BJ (cell line): ENCODE data around the gene TIMP1. TPM values are rescaled to one million over a fixed set of nuclear protein-coding genes. Genes with fewer than 3 reads are reported as not detected.

Experiments
- CTCF ChIA-PET: fragments of 350-600 bp; formaldehyde crosslinking; extraction: SDS; loops from one replicate; lab custom pipeline; 2021; ENCODE audit warnings: antibody characterized with exemption, inconsistent platforms; lab: Yijun Ruan, JAX
- POLR2A ChIA-PET: fragments of 300-600 bp; sonication (Branson Sonifier 250); formaldehyde crosslinking; extraction: SDS; loops from one replicate; lab custom pipeline; 2021; ENCODE audit warnings: antibody characterized with exemption; lab: Charles Lee
- DNase-seq: peaks from one replicate; pipeline ENCODE4 v3.0.0-alpha.2; 2011; ENCODE audit warnings: low read depth
- H3K27me3 ChIP-seq: 2 replicates; pipeline ENCODE4 v1.6.0; 2011; ENCODE audit warnings: low read length; ENCODE audit not compliant: control insufficient read depth, insufficient read depth
- H3K36me3 ChIP-seq: 2 replicates; pipeline ENCODE4 v1.5.1; 2011; ENCODE audit warnings: low read length; ENCODE audit not compliant: control insufficient read depth, insufficient read depth
- H3K4me3 ChIP-seq: 2 replicates; pipeline ENCODE4 v1.5.1; 2011; ENCODE audit warnings: low read depth, mild to moderate bottlenecking, control low read depth, low read length
- polyA plus RNA-seq: library from polyadenylated mRNA; depleted of rRNA; stranded (reverse); fragments of >200 nt; gene quantifications from 2 replicates; pipeline ENCODE4 v1.2.3, GENCODE V29; 2011
- TF ChIP-seq, protein P1 (sequence below): IDR thresholded peaks from 2 replicates; pipeline ENCODE4 v1.5.1; 2011; ENCODE audit warnings: low read depth, mild to moderate bottlenecking, control low read depth, inconsistent platforms, low read length, moderate library complexity; ENCODE audit not compliant: insufficient read depth

TIMP1 gene
- polyA plus RNA-seq, 1 experiment, result 1,870 TPM

- H3K27me3 ChIP-seq, result no peaks in the 10 kb centered on the region
- peak overlapping the region; percentile 46 for H3K4me3 ChIP-seq
- ChIA-PET CTCF (interaction anchor here (1.2 kb wide), 1 partner anchor 8 kb away, joined by 4 read pairs; no protein-coding TSS in a partner anchor), POLR2A (no interaction called here)
- no peaks in the 10 kb centered on the region for H3K36me3 ChIP-seq
- peak; percentile 72 for DNase-seq
- TF ChIP-seq, protein P1, sequence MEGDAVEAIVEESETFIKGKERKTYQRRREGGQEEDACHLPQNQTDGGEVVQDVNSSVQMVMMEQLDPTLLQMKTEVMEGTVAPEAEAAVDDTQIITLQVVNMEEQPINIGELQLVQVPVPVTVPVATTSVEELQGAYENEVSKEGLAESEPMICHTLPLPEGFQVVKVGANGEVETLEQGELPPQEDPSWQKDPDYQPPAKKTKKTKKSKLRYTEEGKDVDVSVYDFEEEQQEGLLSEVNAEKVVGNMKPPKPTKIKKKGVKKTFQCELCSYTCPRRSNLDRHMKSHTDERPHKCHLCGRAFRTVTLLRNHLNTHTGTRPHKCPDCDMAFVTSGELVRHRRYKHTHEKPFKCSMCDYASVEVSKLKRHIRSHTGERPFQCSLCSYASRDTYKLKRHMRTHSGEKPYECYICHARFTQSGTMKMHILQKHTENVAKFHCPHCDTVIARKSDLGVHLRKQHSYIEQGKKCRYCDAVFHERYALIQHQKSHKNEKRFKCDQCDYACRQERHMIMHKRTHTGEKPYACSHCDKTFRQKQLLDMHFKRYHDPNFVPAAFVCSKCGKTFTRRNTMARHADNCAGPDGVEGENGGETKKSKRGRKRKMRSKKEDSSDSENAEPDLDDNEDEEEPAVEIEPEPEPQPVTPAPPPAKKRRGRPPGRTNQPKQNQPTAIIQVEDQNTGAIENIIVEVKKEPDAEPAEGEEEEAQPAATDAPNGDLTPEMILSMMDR, result no peak
These were observed 26.1 kb upstream of the TIMP1 start for GRCh38 chrX:47556045-47556623.

DNA sequence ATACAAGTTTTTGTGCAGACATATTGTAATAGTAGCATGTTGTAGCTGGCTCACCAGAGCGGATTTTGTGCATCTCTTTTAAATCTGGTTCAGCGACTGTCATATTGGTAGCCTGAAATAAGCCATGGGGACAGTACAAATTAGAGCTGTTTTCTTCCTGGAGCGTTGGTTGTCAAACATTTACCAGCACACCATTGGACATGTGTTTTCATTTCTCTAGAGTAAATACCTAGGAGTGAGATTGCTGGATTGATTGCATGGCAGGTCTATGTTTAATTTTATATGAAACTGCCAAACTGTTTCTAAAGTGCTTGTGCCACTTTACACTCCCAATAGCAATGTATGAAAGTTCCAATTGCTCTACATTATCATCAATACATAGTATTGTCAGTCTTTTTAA, 23.8 kb upstream of the TIMP1 start:
- ChIA-PET CTCF (no interaction called here), POLR2A (no interaction called here)

GRCh38 chrX:47560179-47560933, 21.9 kb upstream of the TIMP1 start:
- ChIA-PET CTCF (no interaction called here), POLR2A (no interaction called here)
- TF ChIP-seq, protein P1, result no peak
- Histone ChIP-seq H3K4me3 (peak overlapping the region; percentile 69), H3K36me3 (peaks cover 7% of the 10 kb centered on the region), H3K27me3 (no peaks in the 10 kb centered on the region)
- DNase-seq, result no peak

More for the DNA sequence above, 23.8 kb upstream of the TIMP1 start:
- Histone ChIP-seq H3K36me3 (peaks cover 2% of the 10 kb centered on the region; the same call in 1 of the 2 replicates), H3K27me3 (no peaks in the 10 kb centered on the region), H3K4me3 (no peak overlapping the region)
- TF ChIP-seq, protein P1, result no peak
- no peak for DNase-seq

DNA sequence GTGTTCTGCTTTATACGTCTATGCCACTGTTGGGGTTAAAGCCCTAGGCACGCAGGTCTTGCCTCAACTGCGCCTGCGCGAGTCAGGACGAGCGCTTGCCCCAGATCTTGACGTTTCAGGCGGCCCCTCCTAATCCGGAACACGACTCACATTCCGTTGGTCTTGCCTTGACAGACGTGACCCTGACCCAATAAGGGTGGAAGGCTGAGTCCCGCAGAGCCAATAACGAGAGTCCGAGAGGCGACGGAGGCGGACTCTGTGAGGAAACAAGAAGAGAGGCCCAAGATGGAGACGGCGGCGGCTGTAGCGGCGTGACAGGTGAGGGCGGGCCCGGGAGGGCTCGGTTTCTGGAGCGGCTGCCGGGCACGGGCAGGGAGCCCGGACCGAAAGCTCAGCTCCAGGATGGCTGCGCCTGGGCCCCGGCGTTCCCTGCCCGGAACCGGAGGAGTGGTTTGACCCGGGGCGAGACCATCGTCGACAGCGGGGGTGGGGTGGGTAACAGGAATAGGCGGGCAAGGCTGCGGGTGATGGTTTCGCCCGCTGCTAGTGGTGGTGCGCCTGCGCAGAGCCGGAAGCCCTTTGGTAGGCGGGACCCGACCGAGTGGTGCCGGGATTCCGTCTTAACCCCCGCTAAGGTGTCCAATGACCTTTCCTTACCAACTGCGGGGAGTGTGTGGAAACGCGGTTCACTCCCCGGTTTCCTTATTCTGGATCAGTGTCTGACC, 21.1 kb upstream of the TIMP1 start, which contains the start of gene ARAF:
Gene ARAF, plus strand, starts transcription at position 272 of the 725 bp plus-strand sequence. CDS start 1,763 bp downstream, outside the sequence.
- ChIA-PET CTCF (no interaction called here), POLR2A (no interaction called here)
- H3K36me3 ChIP-seq, result peaks cover 7% of the 10 kb centered on the region
- DNase-seq, result peak; percentile 94
- TF ChIP-seq, protein P1, result no peak
- no peaks in the 10 kb centered on the region for H3K27me3 ChIP-seq
- peak within 1 kb of the TSS; percentile 69 for H3K4me3 ChIP-seq
